ENCODE measurements around the gene SLC6A7. TPM values are rescaled to one million over a fixed set of nuclear protein-coding genes. Genes with fewer than 3 reads are reported as not detected.
A peak's percentile ranks its signal among the peaks of the same experiment; 100 is the strongest.

The SLC6A7 gene
- total RNA-seq: not detected
- long read RNA-seq, partial matches to known transcripts: 0 of 5 reads
- long read RNA-seq, other reads (novel, unspliced or antisense): 5 of 5 reads

- peak; percentile 30 to 36 for ATAC-seq
- intact Hi-C loops (cut with DNase I): no loop called here
- no peak for DNase-seq
These were observed at the start of gene SLC6A7 for GRCh38 chr5:150189728-150190502. Gene SLC6A7 (plus strand): TSS chr5:150190062. CDS start chr5:150190328, 266 bp downstream.

DNA sequence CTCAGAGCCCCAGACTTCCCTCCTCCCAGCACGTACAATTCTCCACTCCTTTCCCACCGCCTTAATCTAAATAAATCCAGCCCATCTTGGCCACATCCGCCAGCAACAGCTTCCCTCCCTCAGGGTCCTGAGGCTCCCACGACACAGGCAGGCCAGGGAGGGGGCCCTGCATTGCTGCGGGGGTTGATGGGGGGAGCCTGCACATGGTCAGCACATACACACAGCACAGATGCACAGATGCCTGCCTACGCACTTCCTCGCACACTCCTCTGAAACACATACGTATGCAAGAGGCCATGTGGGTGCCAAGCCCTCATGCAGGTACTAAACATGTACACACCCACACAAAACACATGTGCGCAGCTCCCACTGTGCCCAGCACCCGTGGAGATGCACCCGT, 49.0 kb upstream of the SLC6A7 start:
- ATAC-seq (no peak), DNase-seq (no peak)
- intact Hi-C loops (cut with DNase I): no loop called here

GRCh38 chr5:150141544-150142184, 48.2 kb upstream of the SLC6A7 start:
- DNase-seq (no peak), ATAC-seq (no peak)
- intact Hi-C loops (cut with DNase I): no loop called here

GRCh38 chr5:150142185-150142958, 47.5 kb upstream of the SLC6A7 start:
- ATAC-seq (no peak), DNase-seq (no peak)
- intact Hi-C loops (cut with DNase I): no loop called here

DNA sequence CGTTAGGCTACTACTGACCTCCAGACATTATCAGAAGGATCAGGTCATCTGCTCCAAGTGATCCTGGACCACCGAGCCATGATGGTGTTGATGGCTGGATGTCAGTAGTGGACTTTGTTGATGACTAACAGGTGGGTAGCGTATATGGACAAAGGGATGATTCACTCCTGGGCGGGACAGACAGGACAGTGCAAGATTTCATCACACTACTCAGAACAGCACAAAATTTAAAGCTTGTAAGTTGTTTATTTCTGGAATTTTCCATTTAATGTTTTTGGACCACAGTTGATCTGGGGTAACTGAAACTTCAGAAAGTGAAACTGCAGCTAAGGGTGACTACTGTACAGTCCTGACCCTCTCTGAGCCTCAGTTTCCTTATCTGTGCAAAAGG, 46.9 kb upstream of the SLC6A7 start:
- intact Hi-C loops (cut with DNase I): no loop called here
- ATAC-seq (peak in 1 of 2 donors; percentile 64), DNase-seq (no peak)

DNA sequence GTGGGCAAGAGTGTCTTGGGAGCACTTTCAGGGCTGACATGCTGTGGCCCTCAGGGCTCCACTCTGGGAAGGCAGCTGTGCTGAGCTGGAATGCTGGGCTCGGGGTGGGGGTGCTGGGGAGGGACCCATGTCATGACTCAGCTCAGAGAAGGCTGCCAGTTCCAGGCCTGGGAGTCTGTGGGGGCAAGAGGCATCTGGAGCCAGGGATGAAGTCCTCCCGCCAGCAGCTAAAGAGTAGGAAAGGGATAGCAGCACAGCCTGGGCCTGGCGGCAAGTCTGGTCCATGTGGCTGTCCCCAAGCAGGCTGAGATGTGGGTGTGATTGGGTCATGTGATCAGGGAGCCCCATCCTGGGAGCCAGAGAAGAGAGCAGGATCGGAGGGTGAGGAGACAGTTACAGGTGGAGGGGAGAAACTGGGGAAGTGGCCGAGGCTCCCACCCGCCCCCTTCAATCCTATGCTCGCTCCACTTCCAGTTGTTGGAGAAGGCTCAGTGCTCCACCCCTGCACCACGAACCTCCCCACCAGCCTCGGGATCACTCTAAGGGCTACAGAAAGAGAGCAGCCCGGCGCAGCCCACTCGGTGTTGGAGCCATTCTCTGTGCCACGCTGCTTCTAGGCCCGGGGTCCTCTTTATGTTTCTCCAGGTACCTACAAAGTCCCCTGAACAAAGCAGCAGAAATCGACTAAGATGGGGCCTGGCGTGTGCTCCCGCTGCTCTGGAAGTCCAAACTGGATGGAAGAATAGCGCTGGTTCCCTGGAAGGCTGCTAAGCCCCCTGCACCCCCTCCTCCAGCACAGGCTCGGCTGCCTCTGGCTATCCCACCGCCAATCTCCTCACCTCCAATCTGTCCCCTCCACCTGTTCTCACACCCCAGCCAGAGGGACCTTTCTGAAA, 46.3 kb upstream of the SLC6A7 start:
- intact Hi-C loops (cut with DNase I): no loop called here
- DNase-seq: peak; percentile 83
- ATAC-seq: peak; percentile 55 to 78

GRCh38 chr5:150144246-150144801, 45.5 kb upstream of the SLC6A7 start:
- intact Hi-C loops (cut with DNase I): no loop called here
- ATAC-seq (peak; percentile 56 to 69), DNase-seq (peak; percentile 75)

DNA sequence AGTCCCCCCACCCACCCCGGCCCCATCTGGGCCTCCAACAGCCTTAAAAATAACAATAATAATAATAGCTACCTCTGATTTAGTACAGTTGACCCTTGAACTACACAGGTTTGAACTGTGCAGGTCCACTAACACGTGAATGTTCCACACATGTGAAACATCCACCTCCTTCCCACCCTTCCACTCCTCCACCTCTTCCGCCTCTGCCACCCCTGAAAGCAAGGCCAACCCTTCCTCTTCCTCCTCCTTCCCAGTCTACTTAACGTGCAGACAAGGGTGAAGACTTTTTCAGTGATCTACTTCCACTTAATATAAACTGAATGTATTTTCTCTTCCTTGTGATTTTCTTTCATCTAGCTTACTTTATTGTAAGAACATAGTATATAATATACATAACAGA, 45.0 kb upstream of the SLC6A7 start:
- intact Hi-C loops (cut with DNase I): no loop called here
- no peak for ATAC-seq
- DNase-seq: no peak

- intact Hi-C loops (cut with DNase I): no loop called here
- no peak for ATAC-seq
- DNase-seq: no peak
These were observed 43.6 kb upstream of the SLC6A7 start for GRCh38 chr5:150146235-150146634.

DNA sequence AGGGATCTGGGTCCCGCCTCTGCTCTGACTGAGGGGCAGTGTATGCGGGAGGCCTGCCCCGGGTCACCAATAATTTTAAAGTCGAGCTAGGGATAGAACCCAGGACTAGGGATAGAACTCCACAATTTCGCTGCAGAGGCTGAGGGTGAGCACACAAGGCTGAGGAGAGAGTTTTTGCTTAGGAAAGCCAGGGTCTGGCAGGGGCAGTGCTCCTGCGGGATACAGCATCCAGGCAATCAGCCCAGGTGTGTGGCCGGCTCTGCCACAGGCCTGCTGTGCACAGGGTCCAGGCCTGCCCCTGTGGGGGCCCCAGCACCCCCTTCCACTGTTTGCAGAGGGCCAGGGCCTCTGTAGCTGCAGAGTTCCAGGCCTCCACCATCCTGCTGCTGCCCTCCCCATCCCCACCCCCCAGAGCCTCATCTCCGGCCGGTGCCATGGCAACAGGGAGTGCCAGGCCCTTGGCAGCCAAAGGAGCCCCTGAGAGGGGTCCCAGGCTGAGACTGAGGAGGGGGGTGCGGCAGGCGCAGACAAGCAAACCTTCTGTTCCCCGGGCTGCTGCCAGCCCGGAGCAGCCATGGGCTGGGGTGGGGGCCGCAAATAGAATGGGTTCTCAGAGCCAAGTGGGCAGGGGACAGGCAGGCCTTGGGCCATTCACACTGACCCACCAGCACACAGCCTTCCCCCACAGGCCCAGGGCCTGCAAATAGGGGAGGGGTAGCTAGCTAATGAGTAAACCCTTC, 42.8 kb upstream of the SLC6A7 start:
- ATAC-seq: no peak
- no peak for DNase-seq
- intact Hi-C loops (cut with DNase I): no loop called here

GRCh38 chr5:150147670-150148069, 42.2 kb upstream of the SLC6A7 start:
- intact Hi-C loops (cut with DNase I): no loop called here
- no peak for ATAC-seq

GRCh38 chr5:150148117-150148927, 41.5 kb upstream of the SLC6A7 start:
- ATAC-seq (no peak), DNase-seq (no peak)
- intact Hi-C loops (cut with DNase I): no loop called here

More at GRCh38 chr5:150147670-150148069, 42.2 kb upstream of the SLC6A7 start:
- DNase-seq: no peak

DNA sequence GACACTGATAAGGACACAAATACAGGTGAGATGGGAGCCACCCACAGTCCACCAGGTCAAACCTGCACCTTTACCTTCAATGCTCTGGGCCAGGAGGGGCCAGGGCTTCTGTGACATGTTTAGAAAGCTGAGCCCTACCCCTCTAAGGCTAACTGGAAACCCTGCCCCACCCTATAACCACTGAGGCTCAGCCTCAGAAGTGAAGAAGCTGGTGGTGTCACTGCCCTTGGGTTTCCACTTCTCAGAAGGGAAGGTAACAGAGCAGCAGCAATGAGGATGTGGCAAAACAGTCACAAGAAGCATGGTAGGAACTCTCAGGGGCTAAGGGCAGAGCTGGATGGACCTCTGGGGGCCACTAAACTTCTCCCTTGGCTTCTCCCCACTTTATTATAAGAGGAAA, 40.2 kb upstream of the SLC6A7 start:
- intact Hi-C loops (cut with DNase I): no loop called here
- DNase-seq: no peak
- no peak for ATAC-seq

DNA sequence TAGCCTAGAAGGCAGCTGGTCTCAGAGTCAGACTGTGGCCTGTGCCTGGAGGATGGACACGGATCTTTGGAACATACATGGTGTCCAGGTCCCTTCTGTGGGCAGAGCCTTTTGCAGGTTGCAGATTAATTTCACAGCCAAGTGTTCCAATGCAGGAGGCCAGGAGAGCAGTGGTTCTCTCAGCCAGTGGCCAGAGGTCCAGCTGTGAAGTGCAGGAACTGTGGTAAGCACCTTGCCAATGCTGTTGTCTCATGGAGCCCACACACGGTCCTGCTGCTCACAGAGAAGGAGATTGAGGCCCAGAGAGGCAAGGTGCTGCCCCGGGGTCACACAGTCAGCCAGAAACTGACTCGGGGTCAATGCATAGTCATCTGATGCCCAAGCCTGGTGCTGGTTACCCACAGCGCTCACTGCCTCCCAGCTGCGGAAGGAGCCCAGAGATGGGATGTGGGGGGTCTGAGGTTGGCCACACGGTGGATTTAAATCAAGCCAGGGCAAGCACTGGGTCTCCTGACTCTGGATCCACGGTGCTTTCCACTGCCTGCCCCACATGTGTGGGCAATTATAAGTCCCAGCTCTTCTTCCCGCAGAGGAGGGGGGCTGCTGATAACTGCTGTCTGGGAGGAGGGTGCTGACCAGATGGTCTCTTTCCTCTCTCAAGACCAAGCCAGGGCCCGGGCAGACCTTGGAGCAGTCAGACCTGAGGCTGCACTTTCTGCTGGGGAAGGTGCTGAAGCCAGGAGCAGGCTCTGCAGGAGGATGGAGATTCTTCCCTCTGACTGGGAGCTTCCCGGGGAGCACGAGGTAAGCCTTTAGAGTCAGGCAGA, 37.0 kb upstream of the SLC6A7 start:
- ATAC-seq (no peak), DNase-seq (no peak)
- intact Hi-C loops (cut with DNase I): no loop called here

DNA sequence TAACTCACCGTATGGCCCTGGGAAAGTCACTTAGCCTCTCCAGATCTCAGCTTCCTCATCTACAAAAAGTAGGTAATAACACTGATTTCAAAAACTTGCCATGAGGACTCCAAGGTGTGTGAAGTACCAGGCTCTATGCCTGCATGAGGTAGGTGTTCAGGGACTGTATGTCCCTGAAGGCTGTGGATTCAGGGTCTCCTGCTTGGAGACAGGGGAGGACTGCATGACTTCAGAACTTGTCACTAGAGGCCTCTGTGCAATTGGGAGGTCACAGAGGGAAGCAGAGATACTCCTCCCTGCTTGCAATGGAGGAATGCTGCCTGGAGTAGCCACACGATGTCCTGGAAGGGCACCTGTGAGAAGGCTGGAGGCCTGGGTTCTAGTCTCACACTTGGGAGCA, 36.4 kb upstream of the SLC6A7 start:
- no peak for ATAC-seq
- no peak for DNase-seq
- intact Hi-C loops (cut with DNase I): no loop called here

GRCh38 chr5:150153957-150154617, 35.8 kb upstream of the SLC6A7 start:
- DNase-seq: no peak
- intact Hi-C loops (cut with DNase I): no loop called here
- ATAC-seq: peak; percentile 3 to 20

All from left cardiac atrium (tissue), 4 donors.